HG02938 (cell line): Measurements from ENCODE around the gene ECHS1.
"Not testable (repeated sequence)": the region's sequence is repeated elsewhere in the genome, so short reads cannot be mapped to it uniquely, and the experiment has no call there.

Experiments
- ATAC-seq: cut with Tn5 transposase; IDR thresholded peaks from one replicate; pipeline ENCODE4 v1.9.1; 2021; ENCODE audit warnings: mild to moderate bottlenecking, moderate library complexity; ENCODE audit not compliant: unreplicated experiment

ECHS1 gene

GRCh38 chr10:133400624-133401424, 27.7 kb upstream of the ECHS1 start:
- peak; percentile 78 for ATAC-seq

- no peak for ATAC-seq
These were observed 26.0 kb upstream of the ECHS1 start for GRCh38 chr10:133399123-133399601.

GRCh38 chr10:133397938-133398337, 24.8 kb upstream of the ECHS1 start:
- ATAC-seq = no peak

GRCh38 chr10:133396035-133396624, 23.0 kb upstream of the ECHS1 start:
- no peak for ATAC-seq

- ATAC-seq = peak; percentile 1
These were observed 21.7 kb upstream of the ECHS1 start for GRCh38 chr10:133394801-133395221.

GRCh38 chr10:133394064-133394663, 21.0 kb upstream of the ECHS1 start, which contains the start of gene MTG1:
Gene MTG1, plus strand, starts transcription at chr10:133394157. Its CDS starts 64 bp downstream, at chr10:133394221.
- ATAC-seq = peak; percentile 48

- ATAC-seq = no peak
These were observed 20.4 kb upstream of the ECHS1 start for GRCh38 chr10:133393401-133394063.

GRCh38 chr10:133391761-133392518, 18.8 kb upstream of the ECHS1 start:
- ATAC-seq = no peak

- ATAC-seq = no peak
These were observed 18.1 kb upstream of the ECHS1 start for GRCh38 chr10:133391249-133391635.

GRCh38 chr10:133390597-133391248, 17.6 kb upstream of the ECHS1 start:
- no peak for ATAC-seq

- peak; percentile 87 for ATAC-seq
These were observed 16.0 kb upstream of the ECHS1 start for GRCh38 chr10:133388973-133389818.

- no peak for ATAC-seq
These were observed 15.2 kb upstream of the ECHS1 start for GRCh38 chr10:133388236-133388972.

- ATAC-seq = not testable (repeated sequence)
These were observed 13.8 kb upstream of the ECHS1 start for GRCh38 chr10:133386951-133387350.

- ATAC-seq = no peak
These were observed 12.1 kb upstream of the ECHS1 start for GRCh38 chr10:133385214-133385613.

- ATAC-seq = no peak
These were observed 10.9 kb upstream of the ECHS1 start for GRCh38 chr10:133384071-133384470.

- ATAC-seq = no peak
These were observed 10.4 kb upstream of the ECHS1 start for GRCh38 chr10:133383551-133383950.

- ATAC-seq = no peak
These were observed 7.9 kb upstream of the ECHS1 start for GRCh38 chr10:133381036-133381435.
